Spleen (tissue), 11 donors: ENCODE results near the gene SUSD6. TPM values are rescaled to one million over a fixed set of nuclear protein-coding genes. Genes with fewer than 3 reads are reported as not detected.
A peak's percentile ranks its signal among the peaks of the same experiment; 100 is the strongest.

Source experiments
- DNase-seq: peaks from one replicate; pipeline ENCODE4 v3.0.0-alpha.2; 2020
- H3K27ac ChIP-seq, 8 donors: fragments of 200-600 bp; sonication (generic) in 7 of 8; 1 replicate in 4 of 8; 2 replicates in 4 of 8; pipeline versions ENCODE4 v1.5.0 to v1.8.0; 2016 to 2021; ENCODE audit warnings: inconsistent platforms in 4 of 8, mild to moderate bottlenecking in 4 of 8, moderate library complexity in 1 of 8
- H3K27me3 ChIP-seq, 7 donors: fragments of 200-600 bp; sonication (generic) in 6 of 7; replicated peaks in 1 of 7; 1 replicate in 4 of 7; 2 replicates in 3 of 7; pipeline versions ENCODE4 v1.5.0 to v1.8.0; 2016 to 2021; ENCODE audit warnings: inconsistent platforms in 3 of 7, mild to moderate bottlenecking in 1 of 7
- H3K36me3 ChIP-seq, 6 donors: fragments of 200-600 bp; sonication (generic) in 5 of 6; 1 replicate in 4 of 6; 2 replicates in 2 of 6; pipeline versions ENCODE4 v1.5.0 to v1.8.0; 2016 to 2021; ENCODE audit warnings: inconsistent platforms in 2 of 6
- H3K4me1 ChIP-seq, 6 donors: fragments of 200-600 bp; sonication (generic) in 5 of 6; 1 replicate in 3 of 6; 2 replicates in 3 of 6; pipeline versions ENCODE4 v1.5.0 to v1.8.0; 2016 to 2021; ENCODE audit warnings: inconsistent platforms in 3 of 6
- H3K4me3 ChIP-seq, 8 donors: fragments of 200-600 bp; sonication (generic) in 7 of 8; 1 replicate in 4 of 8; 2 replicates in 4 of 8; pipeline versions ENCODE4 v1.5.0 to v1.8.0; 2016 to 2021; ENCODE audit warnings: inconsistent platforms in 4 of 8, mild to moderate bottlenecking in 4 of 8, moderate library complexity in 2 of 8
- H3K9me3 ChIP-seq, 8 donors: fragments of 200-600 bp; sonication (generic) in 7 of 8; 1 replicate in 4 of 8; 2 replicates in 4 of 8; pipeline versions ENCODE4 v1.5.0 to v1.8.0; 2016 to 2021; ENCODE audit warnings: inconsistent platforms in 4 of 8
- CTCF ChIP-seq, 11 experiments: fragments of 200-600 bp in 7 of 11; fragments of 450-650 bp in 4 of 11; sonication (generic) in 4 of 11; IDR thresholded peaks in 8 of 11; conservative IDR thresholded peaks in 3 of 11; 1 replicate in 7 of 11; 2 replicates in 4 of 11; pipeline versions ENCODE4 v1.4.0 to v1.8.0; 2016 to 2021; ENCODE audit warnings: antibody characterized with exemption in 11 of 11, inconsistent platforms in 4 of 11, mild to moderate bottlenecking in 1 of 11
- POLR2A ChIP-seq, 3 donors: fragments of 450-650 bp; IDR thresholded peaks; one replicate each; pipeline ENCODE4 v1.5.1; 2017; ENCODE audit warnings: antibody characterized with exemption in 3 of 3, mild to moderate bottlenecking in 1 of 3
- POLR2AphosphoS5 ChIP-seq, 3 donors: sonication (generic); formaldehyde crosslinking; IDR thresholded peaks; one replicate each; pipeline ENCODE4 v1.5.1; 2017; ENCODE audit warnings: antibody characterized with exemption in 3 of 3
- WGBS, 5 donors: extraction: QIAGEN DNeasy Blood & Tissue Kit in 3 of 5; methylation state at CpG; one replicate each; pipeline versions ENCODE4 v1.1.5 to v1.1.7; 2013 to 2018; 5-methylcytosine and 5-hydroxymethylcytosine counted together
- intact Hi-C: fragments of 100-400 bp; cut with DNase I; formaldehyde crosslinking; loops from one replicate; pipeline ENCODE4 v1.15.0; 2023; ENCODE audit warnings: low total_unique reads
- polyA plus RNA-seq, 3 donors: library from polyadenylated mRNA; stranded (reverse); fragments of 200-250 nt; gene quantifications; one replicate each; pipeline ENCODE4 v1.2.1, GENCODE V29; 2013
- total RNA-seq, 7 donors: library from RNA; depleted of rRNA in 3 of 7; stranded (reverse); fragments of >200 nt in 3 of 7; fragmentation: NEBNext Ultra II Directional in 4 of 7; extraction: Animal tissue kit (Norgen Biotek cat#: 25700) in 4 of 7; gene quantifications; one replicate each; pipeline versions ENCODE4 v1.1.0 to v1.2.1, GENCODE V29; 2016 to 2021
- donor health status: healthy with polysubstance abuse.
- donor health status: DM: no; HTN: no; CAD: no; lungs with moderate emphysema.
- donor health status: DM: no; HTN: no; CAD: no.
- donor health status: Bipolar disorder and iron deficiency.
- donor health status: healthy.
- donor health status: DM: no; HTN: no; CAD: no.
- donor health status: DM: yes; HTN: yes; CAD: no.

The SUSD6 gene
- total and polyA plus RNA-seq, 10 donors: 10.7 to 120 (median 86.4) TPM

- Histone ChIP-seq H3K4me1 (peaks cover 55 to 100% (median 89%) of the 10 kb centered on the region in 6 donors), H3K36me3 (peaks cover 0 to 19% (median 0%) of the 10 kb centered on the region in 6 donors), H3K27ac (peak overlapping the region; percentile 36 to 85 (median 72)), H3K4me3 (peak overlapping the region in 1 of 8 donors; percentile 19), H3K27me3 (no peaks in the 10 kb centered on the region), H3K9me3 (no peaks in the 10 kb centered on the region)
- no peak for DNase-seq
- intact Hi-C loops: no loop called here
- TF ChIP-seq CTCF (IDR thresholded peaks at IDR 0.05 in 8 of 11, conservative IDR thresholded peaks at IDR 0.05 in 3 of 11): no peak
- TF ChIP-seq POLR2A (IDR thresholded peaks at IDR 0.05): no peak
- no peak for TF ChIP-seq POLR2AphosphoS5 (IDR thresholded peaks at IDR 0.05)
Observed at GRCh38 chr14:69673104-69673503, 61.7 kb downstream of the SUSD6 start.

GRCh38 chr14:69673578-69674305 lies 62.3 kb downstream of the SUSD6 start:
- no peak for DNase-seq
- H3K36me3 ChIP-seq: peaks cover 0 to 24% (median 0%) of the 10 kb centered on the region in 6 donors
- H3K27me3 ChIP-seq: no peaks in the 10 kb centered on the region
- intact Hi-C loops: no loop called here
- peak overlapping the region in 2 of 8 donors; percentile 5 to 19 for H3K4me3 ChIP-seq
- peak overlapping the region; percentile 36 to 85 (median 72) for H3K27ac ChIP-seq
- peaks cover 53 to 100% (median 83%) of the 10 kb centered on the region in 6 donors for H3K4me1 ChIP-seq
- 21 to 37% (median 25%) methylated on average over 9 of the region's 9 CpGs for WGBS, 5 donors
- no peak for TF ChIP-seq POLR2AphosphoS5 (IDR thresholded peaks at IDR 0.05)
- peak in 1 of 11 experiments; percentile 23 for TF ChIP-seq CTCF (IDR thresholded peaks at IDR 0.05 in 8 of 11, conservative IDR thresholded peaks at IDR 0.05 in 3 of 11)
- TF ChIP-seq POLR2A (IDR thresholded peaks at IDR 0.05): no peak
- H3K9me3 ChIP-seq: no peaks in the 10 kb centered on the region

- DNase-seq: no peak
- TF ChIP-seq POLR2AphosphoS5 (IDR thresholded peaks at IDR 0.05): no peak
- TF ChIP-seq CTCF (IDR thresholded peaks at IDR 0.05 in 8 of 11, conservative IDR thresholded peaks at IDR 0.05 in 3 of 11): no peak
- Histone ChIP-seq H3K27ac (peak overlapping the region in 6 of 8 donors; percentile 24 to 85 (median 77)), H3K4me3 (no peak overlapping the region), H3K27me3 (no peaks in the 10 kb centered on the region), H3K9me3 (no peaks in the 10 kb centered on the region), H3K36me3 (peaks cover 0 to 27% (median 0%) of the 10 kb centered on the region in 6 donors), H3K4me1 (peaks cover 50 to 100% (median 76%) of the 10 kb centered on the region in 6 donors)
- intact Hi-C loops: no loop called here
- 70 to 82% (median 80%) methylated on average over 3 of the region's 3 CpGs for WGBS, 5 donors
Observed at GRCh38 chr14:69674546-69675244, 63.3 kb downstream of the SUSD6 start.

- no peak for DNase-seq
- H3K27me3 ChIP-seq: no peaks in the 10 kb centered on the region
- peak overlapping the region in 4 of 8 donors; percentile 69 to 85 (median 80) for H3K27ac ChIP-seq
- peaks cover 0 to 24% (median 0%) of the 10 kb centered on the region in 6 donors for H3K36me3 ChIP-seq
- 50 to 77% (median 64%) methylated on average over 1 of the region's 1 CpG for whole genome bisulfite sequencing, 5 donors
- TF ChIP-seq POLR2AphosphoS5 (IDR thresholded peaks at IDR 0.05) (no peak), POLR2A (IDR thresholded peaks at IDR 0.05) (no peak), CTCF (IDR thresholded peaks at IDR 0.05 in 8 of 11, conservative IDR thresholded peaks at IDR 0.05 in 3 of 11) (no peak)
- H3K4me1 ChIP-seq: peaks cover 47 to 99% (median 73%) of the 10 kb centered on the region in 6 donors
- no peaks in the 10 kb centered on the region for H3K9me3 ChIP-seq
- H3K4me3 ChIP-seq: no peak overlapping the region
- intact Hi-C loops: no loop called here
Observed at GRCh38 chr14:69675245-69675583, 63.8 kb downstream of the SUSD6 start.
